Activated CD8-positive, alpha-beta memory T cell treated with anti-CD3 and anti-CD28 coated beads for 1 hour (primary cell): Measurements from ENCODE around the gene GPR132.
A peak's percentile ranks its signal among the peaks of the same experiment; 100 is the strongest.
"Not testable (repeated sequence)": the region's sequence is repeated elsewhere in the genome, so short reads cannot be mapped to it uniquely, and the experiment has no call there.

Experiments used
- DNase-seq, 2 donors: peaks; one replicate each; pipeline ENCODE4 v3.0.0-alpha.2; 2020; ENCODE audit warnings: low read depth in 1 of 2; ENCODE audit errors: extremely low read depth in 1 of 2

The GPR132 gene, protein sequence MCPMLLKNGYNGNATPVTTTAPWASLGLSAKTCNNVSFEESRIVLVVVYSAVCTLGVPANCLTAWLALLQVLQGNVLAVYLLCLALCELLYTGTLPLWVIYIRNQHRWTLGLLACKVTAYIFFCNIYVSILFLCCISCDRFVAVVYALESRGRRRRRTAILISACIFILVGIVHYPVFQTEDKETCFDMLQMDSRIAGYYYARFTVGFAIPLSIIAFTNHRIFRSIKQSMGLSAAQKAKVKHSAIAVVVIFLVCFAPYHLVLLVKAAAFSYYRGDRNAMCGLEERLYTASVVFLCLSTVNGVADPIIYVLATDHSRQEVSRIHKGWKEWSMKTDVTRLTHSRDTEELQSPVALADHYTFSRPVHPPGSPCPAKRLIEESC

GRCh38 chr14:105065280-105066228, at the start of gene GPR132:
Gene GPR132 (minus strand): TSS chr14:105065430. CDS start chr14:105055420, 10,010 bp downstream.
- DNase-seq: peak; percentile 71 to 82

DNA sequence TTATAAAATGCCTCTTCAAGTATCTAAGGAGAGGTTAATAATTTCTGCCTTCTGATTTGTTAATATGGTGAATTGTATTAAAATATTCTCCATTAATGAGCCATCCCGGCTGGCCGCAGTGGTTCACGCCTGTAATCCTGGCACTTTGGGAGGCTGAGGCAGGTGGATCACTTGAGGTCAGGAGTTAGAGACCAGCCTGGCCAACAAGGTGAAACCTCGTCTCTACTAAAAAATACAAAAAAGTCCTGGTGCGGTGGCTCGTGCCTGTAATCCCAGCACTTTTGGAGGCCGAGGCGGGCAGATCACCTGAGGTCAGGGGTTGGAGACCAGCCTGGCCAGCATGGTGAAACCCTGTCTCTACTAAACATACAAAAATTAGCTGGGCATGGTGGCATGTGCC, 44.0 kb upstream of the GPR132 start:
- not testable (repeated sequence) for DNase-seq

DNA sequence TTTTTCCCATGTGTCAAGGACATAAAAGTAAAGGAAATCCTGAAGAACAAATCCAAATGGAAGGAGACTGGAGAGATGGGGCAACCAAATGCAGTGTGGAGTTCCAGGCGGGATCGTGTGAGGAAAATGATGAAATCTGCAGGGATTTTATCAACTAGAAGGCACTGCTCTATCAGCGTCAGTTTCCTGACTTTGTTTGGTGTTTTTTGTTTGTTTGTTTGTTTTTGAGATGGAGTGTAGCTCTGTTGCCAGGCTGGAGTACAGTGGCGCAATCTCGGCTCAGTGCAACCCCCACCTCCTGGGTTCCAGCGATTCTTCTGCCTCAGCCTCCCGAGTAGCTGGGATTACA, 43.3 kb upstream of the GPR132 start:
- no peak for DNase-seq

DNA sequence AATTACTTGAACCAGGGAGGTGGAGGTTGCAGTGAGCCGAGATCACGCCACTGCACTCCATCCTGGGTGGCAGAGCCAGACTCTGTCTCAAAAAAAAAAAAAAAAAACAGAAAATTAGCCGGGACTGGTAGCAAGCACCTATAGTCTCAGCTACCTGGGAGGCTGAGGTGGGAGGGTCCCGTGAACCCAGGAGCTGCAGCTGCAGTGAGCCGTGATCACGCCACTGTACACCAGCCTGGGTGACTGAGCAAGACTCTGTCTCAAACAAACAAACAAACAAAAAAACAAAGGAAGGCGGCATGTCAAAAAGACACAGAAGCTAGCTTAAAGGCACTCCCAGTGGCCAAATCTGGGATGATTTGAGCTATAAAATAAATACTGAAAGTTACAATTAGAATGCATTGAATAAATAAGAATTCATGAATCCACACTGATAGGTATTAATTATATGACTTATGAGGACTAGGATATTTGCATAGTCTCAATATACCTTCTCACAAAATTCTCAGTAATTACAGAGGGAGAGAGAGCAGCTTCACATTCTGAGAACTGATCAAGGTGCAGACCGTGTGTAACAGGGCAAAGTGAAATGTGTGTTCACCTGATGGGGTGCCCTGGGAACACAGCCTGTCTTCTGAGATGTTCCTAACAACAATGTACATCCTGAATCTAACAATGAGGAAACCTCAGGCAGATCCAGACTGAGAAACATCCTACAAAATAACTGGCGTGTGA, 42.7 kb upstream of the GPR132 start:
- DNase-seq: no peak

- no peak for DNase-seq
Measured at GRCh38 chr14:105107351-105107750, 42.1 kb upstream of the GPR132 start.

- no peak for DNase-seq
Measured at GRCh38 chr14:105105158-105105557, 39.9 kb upstream of the GPR132 start.

DNA sequence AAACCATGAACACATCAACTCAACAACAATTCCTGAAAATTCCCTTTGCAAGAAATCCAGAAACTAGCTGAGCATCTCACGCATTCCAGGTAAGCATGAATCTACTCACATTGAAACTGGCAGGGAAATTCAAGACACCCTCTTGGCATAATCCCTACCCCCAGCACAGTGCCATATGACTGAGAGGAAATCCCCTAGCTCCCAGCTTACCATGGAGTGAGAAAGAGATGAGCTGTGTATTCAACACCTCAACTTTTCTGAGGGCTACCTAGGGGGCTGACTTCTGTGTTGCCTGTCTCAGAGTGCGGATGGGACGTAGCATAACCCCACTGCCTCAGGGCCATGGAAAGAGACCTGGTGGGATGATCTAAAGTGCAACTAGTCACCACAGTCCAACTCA, 37.7 kb upstream of the GPR132 start:
- no peak for DNase-seq

DNA sequence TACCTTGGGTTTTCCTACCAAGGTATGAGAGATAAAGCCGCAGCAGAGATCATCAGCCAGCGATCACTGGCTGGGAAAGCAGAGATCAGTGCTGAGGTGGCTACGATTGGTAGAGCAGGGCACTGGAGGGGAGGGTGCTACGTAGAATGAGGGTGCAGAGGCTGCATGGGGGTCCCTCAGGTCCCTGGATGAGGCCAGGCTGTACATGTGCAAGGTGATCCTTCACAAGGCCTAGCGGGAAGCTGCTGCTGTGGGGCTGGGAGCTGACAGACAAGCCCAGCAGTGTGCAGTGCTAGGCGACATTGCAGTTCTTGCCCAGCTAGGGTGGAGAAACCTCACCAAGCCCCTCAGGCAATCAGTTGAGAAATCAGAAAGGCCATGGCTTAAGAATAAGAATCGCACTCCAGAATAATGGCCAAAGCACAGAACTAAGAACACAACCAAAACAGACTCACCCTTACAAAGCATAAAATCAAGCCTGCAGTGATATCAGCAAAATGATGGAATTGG, 37.2 kb upstream of the GPR132 start:
- no peak for DNase-seq

DNA sequence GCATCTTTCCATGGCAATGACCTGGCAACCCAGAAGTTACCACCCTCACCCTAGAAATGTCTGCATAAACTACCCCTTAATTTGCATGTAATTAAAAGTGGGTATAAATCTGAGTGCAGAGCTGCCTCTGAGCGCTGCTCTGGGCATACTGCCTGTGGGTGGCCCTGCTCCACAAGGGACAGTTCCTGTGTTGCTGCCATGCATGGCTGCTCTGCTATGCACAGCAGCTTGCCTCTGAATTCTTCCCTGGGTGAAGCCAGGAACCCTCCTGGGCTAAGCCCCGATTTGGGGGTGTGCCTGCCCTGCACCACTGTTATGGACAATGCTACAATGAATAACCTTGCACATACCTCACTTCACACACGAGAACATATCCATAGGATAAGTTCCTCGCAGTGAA, 35.7 kb upstream of the GPR132 start:
- DNase-seq: no peak

DNA sequence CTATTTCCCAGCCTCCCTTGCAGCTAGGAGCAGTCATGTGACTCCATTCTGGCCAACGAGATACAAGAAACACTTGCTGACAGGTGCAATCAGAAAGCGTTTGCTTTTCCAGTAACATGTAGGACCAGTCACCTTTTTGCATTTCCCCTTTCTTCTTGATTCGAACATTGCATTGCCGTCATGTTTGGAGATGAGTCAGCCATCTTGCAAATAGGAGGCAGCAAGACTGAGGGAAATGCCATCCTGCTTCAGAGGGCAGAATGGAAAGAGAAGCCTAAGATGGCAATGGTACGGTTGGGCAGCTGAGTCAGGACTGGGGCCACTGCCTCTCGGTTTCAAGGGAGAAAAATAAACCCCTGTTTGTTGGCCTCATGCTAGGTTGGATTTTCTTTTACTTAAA, 34.5 kb upstream of the GPR132 start:
- DNase-seq: no peak

DNA sequence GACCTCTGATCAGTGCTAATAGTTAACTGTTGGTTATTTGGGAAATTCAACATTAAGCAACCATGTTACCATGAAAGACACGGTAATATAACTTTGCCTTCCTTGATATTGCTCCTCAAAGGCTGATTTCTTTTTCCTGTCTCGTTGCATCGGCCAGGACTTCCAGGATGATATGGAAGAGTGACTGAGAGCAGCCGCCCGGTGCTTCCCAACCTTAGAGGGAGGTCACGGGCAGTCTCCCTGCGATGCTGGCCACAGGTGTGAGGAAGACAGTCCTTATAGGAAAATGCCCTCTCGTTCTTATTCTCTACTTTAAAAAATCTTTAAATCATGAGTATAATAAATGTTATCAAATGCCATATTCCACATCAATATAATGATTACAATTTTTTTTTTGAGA, 33.1 kb upstream of the GPR132 start:
- DNase-seq: no peak

DNA sequence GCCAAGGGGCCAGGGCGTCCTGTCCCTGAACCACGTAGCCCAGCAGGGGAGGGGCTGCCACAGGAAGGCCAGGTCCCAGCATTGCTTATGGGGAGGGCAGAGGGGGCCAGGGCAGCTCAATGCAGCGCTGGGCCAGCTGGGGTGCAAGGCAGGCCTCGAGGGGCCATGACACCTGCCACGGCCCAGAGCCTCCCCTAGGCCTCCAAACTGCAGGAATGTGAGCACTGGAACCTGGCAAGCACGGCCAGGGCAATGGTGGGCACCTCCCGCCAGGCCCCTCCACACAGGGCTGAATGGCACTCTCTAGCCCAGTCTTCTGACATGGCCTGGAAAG, 32.5 kb upstream of the GPR132 start:
- DNase-seq: no peak

DNA sequence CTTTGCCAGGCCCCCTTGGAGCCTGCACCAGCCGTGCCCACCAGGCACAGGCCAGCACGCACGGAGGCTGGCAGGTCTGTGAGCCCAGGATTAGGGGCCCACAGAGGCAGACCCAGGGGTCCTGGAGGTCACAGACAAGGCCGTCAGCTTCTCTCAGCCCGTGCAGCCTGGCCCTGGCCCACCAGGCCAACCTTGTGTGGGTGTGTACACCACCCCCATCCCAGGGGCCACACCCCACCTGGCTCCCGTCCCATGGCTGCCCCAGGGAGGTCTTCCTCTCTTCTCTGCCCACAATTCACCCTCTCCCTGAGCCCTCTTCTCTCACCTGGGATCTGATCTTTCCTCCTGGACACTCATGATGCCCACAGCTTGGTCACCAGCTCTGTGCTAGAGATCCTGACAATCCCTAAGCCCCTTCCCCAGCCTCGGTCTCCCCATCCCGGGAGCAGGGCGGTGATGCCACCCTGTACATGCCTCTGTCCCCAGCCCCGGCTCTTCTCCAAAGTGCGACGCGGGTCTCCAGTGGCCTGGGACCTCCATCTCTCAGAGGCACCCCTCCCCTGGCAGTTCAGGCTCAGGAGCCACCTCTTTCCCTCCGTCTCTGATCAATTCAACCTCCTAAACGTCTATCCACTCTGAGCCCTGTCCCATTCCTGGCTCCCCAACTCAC, 31.1 kb upstream of the GPR132 start:
- DNase-seq: no peak

DNA sequence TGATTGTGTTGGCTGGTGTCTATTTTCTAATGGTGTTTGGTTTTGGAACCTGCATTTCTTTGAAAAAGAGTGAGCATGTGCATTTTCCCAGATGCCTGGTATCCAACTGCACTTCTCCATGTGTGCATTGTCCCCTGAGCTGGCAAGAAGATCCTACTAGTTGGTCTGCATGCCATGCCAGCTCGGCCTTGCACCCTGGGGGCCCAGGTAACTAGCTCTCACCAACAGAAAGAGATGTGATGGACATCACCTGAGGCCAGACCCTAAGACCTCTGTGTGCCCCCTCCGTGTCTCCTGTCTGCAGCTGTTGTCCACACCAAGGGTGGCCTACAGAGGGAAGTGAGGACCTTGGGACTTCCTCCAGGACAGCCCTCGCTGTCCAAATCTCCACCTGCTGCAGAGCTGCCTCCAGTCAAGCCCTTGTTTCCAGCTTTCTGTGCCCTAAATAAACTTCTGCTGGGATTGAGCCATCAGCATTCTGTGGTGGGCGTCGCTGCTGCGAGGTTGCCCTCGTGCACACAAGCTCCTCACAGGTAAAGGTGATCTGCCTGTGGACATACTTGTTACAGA, 30.1 kb upstream of the GPR132 start:
- DNase-seq: no peak

- DNase-seq: no peak
Measured at GRCh38 chr14:105094193-105094907, 29.1 kb upstream of the GPR132 start.

DNA sequence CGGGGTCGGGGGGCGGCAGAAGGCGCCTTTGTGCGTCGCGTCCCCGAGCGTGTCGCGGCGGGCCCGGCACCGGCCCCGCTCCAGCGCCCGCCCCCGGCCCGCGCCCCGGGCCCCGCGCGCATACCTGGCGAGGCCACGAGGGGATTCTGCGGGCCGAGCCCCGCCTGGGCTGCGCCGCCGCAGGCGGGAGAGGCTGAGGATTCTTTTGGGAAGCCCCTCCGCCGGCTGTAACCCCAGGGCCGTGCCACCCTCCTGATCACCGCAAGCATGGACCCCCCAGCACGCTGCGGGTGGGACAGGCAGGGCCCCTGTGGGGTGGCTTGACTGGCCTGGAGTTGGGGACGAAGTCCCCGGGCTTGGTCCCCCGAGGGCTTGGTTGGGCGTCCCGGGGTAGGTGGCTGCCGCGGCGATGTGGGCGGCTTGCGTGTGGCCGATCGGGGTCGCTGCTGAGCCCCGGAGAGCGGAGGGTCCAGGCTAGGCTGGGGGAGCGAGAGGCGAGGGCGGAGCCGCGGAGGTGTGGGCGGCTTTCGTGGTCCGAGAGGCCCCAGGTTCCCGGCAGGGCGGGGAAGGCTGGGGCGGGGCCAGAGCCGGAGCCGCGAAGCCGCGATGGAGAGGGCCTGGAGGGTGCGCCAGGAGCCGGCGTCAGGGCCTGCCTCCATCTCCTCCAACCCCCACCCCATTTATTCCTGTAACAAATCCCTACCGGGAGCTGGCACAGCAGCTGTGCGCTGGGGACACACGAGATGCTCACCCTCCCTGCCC, 28.4 kb upstream of the GPR132 start:
- DNase-seq: peak; percentile 29 to 47

DNA sequence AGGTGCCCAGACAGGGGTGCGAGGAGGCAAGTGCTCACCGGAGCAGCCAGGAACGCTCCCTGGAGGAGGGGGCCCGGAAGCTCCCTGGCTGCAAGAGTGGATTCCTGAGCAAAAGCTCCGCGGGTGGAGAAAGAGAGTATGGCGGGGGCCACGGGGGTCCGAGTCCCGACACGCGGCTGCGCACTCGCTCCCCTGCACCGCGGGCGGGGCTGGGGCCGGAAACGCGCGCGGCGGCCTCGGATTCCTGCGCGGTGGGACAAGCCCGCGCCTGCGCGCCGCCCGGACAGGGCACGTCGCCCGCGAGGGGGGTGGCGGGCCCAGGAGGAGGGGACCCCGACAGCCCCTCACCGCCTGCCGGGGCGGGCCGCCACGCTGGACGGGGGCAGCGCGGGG, 27.8 kb upstream of the GPR132 start:
- peak in 1 of 2 donors; percentile 52 for DNase-seq

GRCh38 chr14:105092171-105093037, 27.2 kb upstream of the GPR132 start:
- no peak for DNase-seq
